Measurements from ENCODE around the gene SAMD1. TPM values are rescaled to one million over a fixed set of nuclear protein-coding genes. Genes with fewer than 3 reads are reported as not detected.
"Not testable (repeated sequence)": the region's sequence is repeated elsewhere in the genome, so short reads cannot be mapped to it uniquely, and the experiment has no call there.

Gene SAMD1
- total and polyA plus RNA-seq, 10 donors = 19.6 to 36.8 (median 30.5) TPM

GRCh38 chr19:14050512-14050911 is 40.0 kb downstream of the SAMD1 start:
- peaks cover 0 to 10% (median 5%) of the 10 kb centered on the region in 8 donors for H3K9me3 ChIP-seq
- H3K36me3 ChIP-seq = peaks cover 0 to 80% (median 61%) of the 10 kb centered on the region in 6 donors
- DNase-seq = no peak
- peaks cover 0 to 6% (median 0%) of the 10 kb centered on the region in 7 donors for H3K27me3 ChIP-seq (replicated peaks in 1 of 7)
- no peak overlapping the region for H3K27ac ChIP-seq
- intact Hi-C loops (cut with DNase I; ENCODE audit: low total_unique reads) = no loop called here
- peaks cover 0 to 5% (median 0%) of the 10 kb centered on the region in 6 donors for H3K4me1 ChIP-seq
- TF ChIP-seq POLR2A (IDR thresholded peaks at IDR 0.05) = no peak
- no peak for TF ChIP-seq CTCF (IDR thresholded peaks at IDR 0.05 in 8 of 11, conservative IDR thresholded peaks at IDR 0.05 in 3 of 11)
- no peak for TF ChIP-seq POLR2AphosphoS5 (IDR thresholded peaks at IDR 0.05)
- H3K4me3 ChIP-seq = no peak overlapping the region
- WGBS, 5 donors = 92 to 99% (median 99%) methylated on average over 4 of the region's 4 CpGs

- 73 to 83% (median 74%) methylated on average over 8 of the region's 8 CpGs for WGBS, 5 donors
- no peak for TF ChIP-seq POLR2A (IDR thresholded peaks at IDR 0.05)
- peak in 2 of 3 donors; percentile 11 to 23 for TF ChIP-seq POLR2AphosphoS5 (IDR thresholded peaks at IDR 0.05)
- peak; percentile 61 to 95 (median 85) for TF ChIP-seq CTCF (IDR thresholded peaks at IDR 0.05 in 8 of 11, conservative IDR thresholded peaks at IDR 0.05 in 3 of 11)
- Histone ChIP-seq H3K4me1 (peaks cover 0 to 5% (median 0%) of the 10 kb centered on the region in 6 donors), H3K27me3 (replicated peaks in 1 of 7) (no peaks in the 10 kb centered on the region), H3K27ac (peak overlapping the region in 1 of 8 donors; percentile 15), H3K4me3 (no peak overlapping the region), H3K36me3 (peaks cover 0 to 99% (median 75%) of the 10 kb centered on the region in 6 donors), H3K9me3 (peaks cover 0 to 10% (median 5%) of the 10 kb centered on the region in 8 donors)
- intact Hi-C loops (cut with DNase I; ENCODE audit: low total_unique reads) = loop anchor here (10.0 kb wide), 1 partner anchor 164 kb away; no protein-coding TSS in a partner anchor
- peak; percentile 90 for DNase-seq
These were observed 42.0 kb downstream of the SAMD1 start for GRCh38 chr19:14048443-14049153.

- H3K4me1 ChIP-seq; H3K4me3 ChIP-seq; H3K27me3 ChIP-seq (replicated peaks in 1 of 7); H3K27ac ChIP-seq; H3K9me3 ChIP-seq; DNase-seq: not testable (repeated sequence)
- peaks cover 0 to 100% (median 74%) of the 10 kb centered on the region in 6 donors for H3K36me3 ChIP-seq
- intact Hi-C loops (cut with DNase I; ENCODE audit: low total_unique reads) = loop anchor here (10.0 kb wide), 1 partner anchor 163 kb away; no protein-coding TSS in a partner anchor
- WGBS, 5 donors = 91 to 99% (median 97%) methylated on average over 9 to 10 of the region's 10 CpGs
These were observed 42.7 kb downstream of the SAMD1 start for GRCh38 chr19:14047866-14048265.

GRCh38 chr19:14042659-14043608 is 47.6 kb downstream of the SAMD1 start:
- WGBS, 5 donors = 57 to 70% (median 64%) methylated on average over 18 to 19 of the region's 19 CpGs
- not testable (repeated sequence) for DNase-seq; H3K9me3 ChIP-seq; H3K27me3 ChIP-seq (replicated peaks in 1 of 7)
- intact Hi-C loops (cut with DNase I; ENCODE audit: low total_unique reads) = loop anchor here (10.0 kb wide), 1 partner anchor 158 kb away; no protein-coding TSS in a partner anchor
- Histone ChIP-seq H3K36me3 (peaks cover 0 to 100% (median 52%) of the 10 kb centered on the region in 6 donors), H3K4me1 (peaks cover 4 to 27% (median 10%) of the 10 kb centered on the region in 6 donors), H3K4me3 (peak overlapping the region in 1 of 8 donors; percentile 3), H3K27ac (peak overlapping the region in 7 of 8 donors; percentile 13 to 76 (median 59))
- peak in 1 of 3 donors; percentile 18 for TF ChIP-seq POLR2AphosphoS5 (IDR thresholded peaks at IDR 0.05)
- peak; percentile 20 to 88 (median 70) for TF ChIP-seq CTCF (IDR thresholded peaks at IDR 0.05 in 8 of 11, conservative IDR thresholded peaks at IDR 0.05 in 3 of 11)
